Peyer's patch (tissue), 4 donors: ENCODE measurements around the gene ARMH1. TPM values are rescaled to one million over a fixed set of nuclear protein-coding genes. Genes with fewer than 3 reads are reported as not detected.
"Not testable (repeated sequence)": the region's sequence is repeated elsewhere in the genome, so short reads cannot be mapped to it uniquely, and the experiment has no call there.

ENCODE experiments used
- DNase-seq, 3 donors: peaks; one replicate each; pipeline ENCODE4 v3.0.0-alpha.2; 2017 to 2019
- H3K27ac ChIP-seq, 4 donors: fragments of 200-600 bp; sonication (generic); one replicate each; pipeline ENCODE4 v1.5.1; 2016 to 2019
- H3K27me3 ChIP-seq, 2 donors: fragments of 200-600 bp; sonication (generic); one replicate each; pipeline ENCODE4 v1.5.1; 2019
- H3K36me3 ChIP-seq, 3 donors: fragments of 200-600 bp; sonication (generic); one replicate each; pipeline ENCODE4 v1.5.1; 2016 to 2019
- H3K4me1 ChIP-seq, 4 donors: fragments of 200-600 bp; sonication (generic); one replicate each; pipeline ENCODE4 v1.5.1; 2016 to 2019
- H3K4me3 ChIP-seq, 4 donors: fragments of 200-600 bp; sonication (generic); 1 replicate in 3 of 4; 2 replicates in 1 of 4; pipeline ENCODE4 v1.5.1; 2016 to 2019; ENCODE audit warnings: mild to moderate bottlenecking in 1 of 4
- H3K9me3 ChIP-seq, 4 donors: fragments of 200-600 bp; sonication (generic); one replicate each; pipeline ENCODE4 v1.5.1; 2016 to 2019; ENCODE audit warnings: mild to moderate bottlenecking in 1 of 4
- CTCF ChIP-seq, 6 experiments: fragments of 450-650 bp in 4 of 6; fragments of 200-600 bp in 2 of 6; sonication (generic) in 1 of 6; IDR thresholded peaks; one replicate each; pipeline ENCODE4 v1.5.1; 2017 to 2019; ENCODE audit warnings: antibody characterized with exemption in 6 of 6, mild to moderate bottlenecking in 3 of 6, moderate library complexity in 1 of 6
- POLR2A ChIP-seq, 2 donors: fragments of 450-650 bp; IDR thresholded peaks; one replicate each; pipeline ENCODE4 v1.5.1; 2017; ENCODE audit warnings: antibody characterized with exemption in 2 of 2, mild to moderate bottlenecking in 2 of 2, moderate library complexity in 2 of 2
- total RNA-seq, 4 donors: library from RNA; depleted of rRNA; stranded (reverse); fragments of >200 nt; gene quantifications; one replicate each; pipeline ENCODE4 v1.1.0, GENCODE V29; 2016

Gene ARMH1
- total RNA-seq, 4 donors from 2014 or later, result 3.7 to 7.7 (median 4.8) TPM

GRCh38 chr1:44730741-44731512, 56.4 kb downstream of the ARMH1 start, which contains the start of gene RNU5D-1:
TSS of gene RNU5D-1 (minus strand) at chr1:44731170.
- peak within 1 kb of the TSS; percentile 66 to 85 (median 82) for H3K27ac ChIP-seq
- peaks cover 0 to 10% (median 2%) of the 10 kb centered on the region in 4 donors for H3K4me1 ChIP-seq
- no peaks in the 10 kb centered on the region for H3K27me3 ChIP-seq
- TF ChIP-seq CTCF (IDR thresholded peaks at IDR 0.05) (peak; percentile 86 to 96 (median 88)), POLR2A (IDR thresholded peaks at IDR 0.05) (peak; percentile 87 to 98)
- peak; percentile 91 to 99 (median 96) for DNase-seq
- H3K9me3 ChIP-seq, result no peaks in the 10 kb centered on the region
- no peaks in the 10 kb centered on the region for H3K36me3 ChIP-seq
- H3K4me3 ChIP-seq, result peak within 1 kb of the TSS; percentile 10 to 37 (median 24)

GRCh38 chr1:44733365-44733764, 58.9 kb downstream of the ARMH1 start:
- DNase-seq, result no peak

GRCh38 chr1:44733784-44734183, 59.3 kb downstream of the ARMH1 start:
- DNase-seq, result no peak
- no peak overlapping the region for H3K4me3 ChIP-seq
- H3K9me3 ChIP-seq, result no peaks in the 10 kb centered on the region
- TF ChIP-seq CTCF (IDR thresholded peaks at IDR 0.05) (no peak), POLR2A (IDR thresholded peaks at IDR 0.05) (no peak)
- peak overlapping the region in 1 of 4 donors; percentile 25 for H3K27ac ChIP-seq
- H3K36me3 ChIP-seq, result no peaks in the 10 kb centered on the region
- no peaks in the 10 kb centered on the region for H3K27me3 ChIP-seq
- peaks cover 0 to 10% (median 2%) of the 10 kb centered on the region in 4 donors for H3K4me1 ChIP-seq

More at GRCh38 chr1:44733365-44733764, 58.9 kb downstream of the ARMH1 start:
- Histone ChIP-seq H3K4me3 (no peak overlapping the region), H3K9me3 (no peaks in the 10 kb centered on the region), H3K36me3 (no peaks in the 10 kb centered on the region), H3K27ac (peak overlapping the region in 1 of 4 donors; percentile 25), H3K4me1 (peaks cover 0 to 10% (median 2%) of the 10 kb centered on the region in 4 donors), H3K27me3 (no peaks in the 10 kb centered on the region)
- TF ChIP-seq POLR2A (IDR thresholded peaks at IDR 0.05) (no peak), CTCF (IDR thresholded peaks at IDR 0.05) (no peak)

- TF ChIP-seq CTCF (IDR thresholded peaks at IDR 0.05), result no peak
- no peak for TF ChIP-seq POLR2A (IDR thresholded peaks at IDR 0.05)
- Histone ChIP-seq H3K36me3 (no peaks in the 10 kb centered on the region), H3K27ac (no peak overlapping the region), H3K9me3 (no peaks in the 10 kb centered on the region), H3K4me3 (no peak overlapping the region), H3K4me1 (peaks cover 0 to 15% (median 8%) of the 10 kb centered on the region in 4 donors), H3K27me3 (no peaks in the 10 kb centered on the region)
- no peak for DNase-seq
Observed at GRCh38 chr1:44735992-44736391, 61.5 kb downstream of the ARMH1 start.

- Histone ChIP-seq H3K4me3 (peak overlapping the region; percentile 53 to 60 (median 56)), H3K27ac (peak overlapping the region; percentile 80 to 84 (median 83))
- H3K27me3 ChIP-seq, H3K9me3 ChIP-seq, H3K36me3 ChIP-seq, DNase-seq, H3K4me1 ChIP-seq: not testable (repeated sequence)
Observed at GRCh38 chr1:44738953-44739306, 64.4 kb downstream of the ARMH1 start.
